Measurements from ENCODE around the gene CCSER1. TPM values are rescaled to one million over a fixed set of nuclear protein-coding genes. Genes with fewer than 3 reads are reported as not detected.

CCSER1 gene
- total RNA-seq, 2 experiments from 2014 or later: not detected

GRCh38 chr4:90120037-90120436 is 7.2 kb upstream of the CCSER1 start:
- H3K4me1 ChIP-seq (ENCODE audit: insufficient read depth, low read length, poor library complexity, severe bottlenecking): no peaks in the 10 kb centered on the region
- POLR2A ChIA-PET: interaction anchor here (0.9 kb wide), 1 partner anchor 32 kb away, joined by 4 read pairs; no protein-coding TSS in a partner anchor
- H3K79me2 ChIP-seq (ENCODE audit: insufficient read depth, low read depth, low read length): no peaks in the 10 kb centered on the region
- intact Hi-C loops (cut with micrococcal nuclease; ENCODE audit: unreplicated experiment): no loop called here
- no peaks in the 10 kb centered on the region for H3K9me2 ChIP-seq (ENCODE audit: insufficient read depth, low read length)
- CTCF ChIA-PET (ENCODE audit: unreplicated experiment): no interaction called here
- no peaks in the 10 kb centered on the region for H4K20me1 ChIP-seq (ENCODE audit: insufficient read depth, low read length)
- no peaks in the 10 kb centered on the region for H3K36me3 ChIP-seq (ENCODE audit: insufficient read depth, low read length)
- no peak overlapping the region for H2AFZ ChIP-seq (ENCODE audit: low read length)
- H3K9me3 ChIP-seq (ENCODE audit: low read length): no peaks in the 10 kb centered on the region
- no peak for DNase-seq (ENCODE audit: low spot score)
- no peak overlapping the region for H3K27ac ChIP-seq (ENCODE audit: low read depth, low read length, poor library complexity, severe bottlenecking)
- no TSS peak for BruUV-seq (replicated peaks)
- H3K4me3 ChIP-seq (ENCODE audit: low read depth, low read length, poor library complexity, severe bottlenecking): no peak overlapping the region
- TF ChIP-seq CTCF (conservative IDR thresholded peaks at IDR 0.05; ENCODE audit: low read length) (0 out of 2 replicates have a peak, but pooled peaks have one; percentile 11), EZH2phosphoT487 (IDR thresholded peaks at IDR 0.05; ENCODE audit: borderline replicate concordance, low read depth, low read length) (no peak)
- H3K4me2 ChIP-seq (ENCODE audit: low read length): no peak overlapping the region

GRCh38 chr4:90120815-90121214 is 6.4 kb upstream of the CCSER1 start:
- intact Hi-C loops (cut with micrococcal nuclease; ENCODE audit: unreplicated experiment): no loop called here
- H3K79me2 ChIP-seq (ENCODE audit: insufficient read depth, low read depth, low read length): no peaks in the 10 kb centered on the region
- no peaks in the 10 kb centered on the region for H3K36me3 ChIP-seq (ENCODE audit: insufficient read depth, low read length)
- DNase-seq (ENCODE audit: low spot score): no peak
- H4K20me1 ChIP-seq (ENCODE audit: insufficient read depth, low read length): no peaks in the 10 kb centered on the region
- ChIA-PET CTCF (ENCODE audit: unreplicated experiment) (no interaction called here), POLR2A (interaction anchor here (0.9 kb wide), 1 partner anchor 31 kb away, joined by 4 read pairs; no protein-coding TSS in a partner anchor)
- H3K9me2 ChIP-seq (ENCODE audit: insufficient read depth, low read length): no peaks in the 10 kb centered on the region
- no peak for TF ChIP-seq CTCF (conservative IDR thresholded peaks at IDR 0.05; ENCODE audit: low read length)
- TF ChIP-seq EZH2phosphoT487 (IDR thresholded peaks at IDR 0.05; ENCODE audit: borderline replicate concordance, low read depth, low read length): no peak
- H3K9me3 ChIP-seq (ENCODE audit: low read length): no peaks in the 10 kb centered on the region
- H3K4me3 ChIP-seq (ENCODE audit: low read depth, low read length, poor library complexity, severe bottlenecking): no peak overlapping the region
- no peak overlapping the region for H2AFZ ChIP-seq (ENCODE audit: low read length)
- H3K4me2 ChIP-seq (ENCODE audit: low read length): no peak overlapping the region
- no peaks in the 10 kb centered on the region for H3K4me1 ChIP-seq (ENCODE audit: insufficient read depth, low read length, poor library complexity, severe bottlenecking)
- no TSS peak for BruUV-seq (replicated peaks)
- H3K27ac ChIP-seq (ENCODE audit: low read depth, low read length, poor library complexity, severe bottlenecking): no peak overlapping the region

- CTCF ChIA-PET (ENCODE audit: unreplicated experiment): no interaction called here
Measured at GRCh38 chr4:90121676-90122354, 5.4 kb upstream of the CCSER1 start.

More at GRCh38 chr4:90121676-90122354, 5.4 kb upstream of the CCSER1 start:
- intact Hi-C loops (cut with micrococcal nuclease; ENCODE audit: unreplicated experiment): no loop called here
- no TSS peak for BruUV-seq (replicated peaks)
- TF ChIP-seq EZH2phosphoT487 (IDR thresholded peaks at IDR 0.05; ENCODE audit: borderline replicate concordance, low read depth, low read length) (no peak), CTCF (conservative IDR thresholded peaks at IDR 0.05; ENCODE audit: low read length) (no peak)
- no peak overlapping the region for H3K27ac ChIP-seq (ENCODE audit: low read depth, low read length, poor library complexity, severe bottlenecking)
- H3K4me1 ChIP-seq (ENCODE audit: insufficient read depth, low read length, poor library complexity, severe bottlenecking): no peaks in the 10 kb centered on the region
- no peak overlapping the region for H3K4me3 ChIP-seq (ENCODE audit: low read depth, low read length, poor library complexity, severe bottlenecking)
- no peaks in the 10 kb centered on the region for H3K79me2 ChIP-seq (ENCODE audit: insufficient read depth, low read depth, low read length)
- no peak overlapping the region for H3K4me2 ChIP-seq (ENCODE audit: low read length)
- H3K9me3 ChIP-seq (ENCODE audit: low read length): no peaks in the 10 kb centered on the region
- H4K20me1 ChIP-seq (ENCODE audit: insufficient read depth, low read length): no peaks in the 10 kb centered on the region
- POLR2A ChIA-PET: no interaction called here
- H3K9me2 ChIP-seq (ENCODE audit: insufficient read depth, low read length): no peaks in the 10 kb centered on the region
- no peak for DNase-seq (ENCODE audit: low spot score)
- H2AFZ ChIP-seq (ENCODE audit: low read length): no peak overlapping the region
- no peaks in the 10 kb centered on the region for H3K36me3 ChIP-seq (ENCODE audit: insufficient read depth, low read length)
